ENCODE results near the gene IGF2. TPM values are rescaled to one million over a fixed set of nuclear protein-coding genes. Genes with fewer than 3 reads are reported as not detected.

IGF2 gene
- total and polyA plus RNA-seq, 10 of the 15 experiments (the other 5 are each of a cell fraction or from before 2014, with no cell fraction given): 0.41 TPM; not detected in 9

- DNase-seq (ENCODE audit: low read depth, low spot score) (no peak), ATAC-seq (no peak), FAIRE-seq (no peak)
- H3K9me3 ChIP-seq (replicated peaks; ENCODE audit: control insufficient read depth, insufficient read depth, low read length): no peaks in the 10 kb centered on the region
- WGBS (ENCODE audit: insufficient coverage, insufficient replicate concordance, low lambda C conversion rate, missing lambda C conversion rate): 32% methylated on average over 41 of the region's 45 CpGs
- no peak overlapping the region for H2AFZ ChIP-seq (ENCODE audit: control insufficient read depth, low read depth, low read length)
- no peaks in the 10 kb centered on the region for H3K79me2 ChIP-seq (ENCODE audit: control insufficient read depth, insufficient read depth, low read length)
- no peak overlapping the region for H3K27ac ChIP-seq (ENCODE audit: control insufficient read depth, insufficient read depth)
- BruUV-seq (replicated peaks): no TSS peak
- no peak overlapping the region for H3K9ac ChIP-seq (ENCODE audit: control insufficient read depth, insufficient read depth, low read length)
- ChIA-PET CTCF (interaction anchor here (0.7 to 1.9 kb wide), 2 partner anchors 18 to 251 kb away, joined by 3 to 7 read pairs; no protein-coding TSS in a partner anchor), RAD21 (ENCODE audit: unreplicated experiment) (no interaction called here), SMC1A (ENCODE audit: uncharacterized antibody, unreplicated experiment) (no interaction called here), POLR2A (no interaction called here)
- no peaks in the 10 kb centered on the region for H4K20me1 ChIP-seq (ENCODE audit: control insufficient read depth, insufficient read depth)
- no peaks in the 10 kb centered on the region for H3K36me3 ChIP-seq (ENCODE audit: control insufficient read depth in 2 of 2, insufficient read depth in 2 of 2, low read length in 1 of 2)
- no peaks in the 10 kb centered on the region for H3K27me3 ChIP-seq (replicated peaks in 1 of 2; ENCODE audit: control insufficient read depth in 2 of 2, insufficient read depth in 2 of 2, low read length in 1 of 2)
- intact Hi-C loops (cut with micrococcal nuclease; ENCODE audit: unreplicated experiment): no loop called here
- in situ Hi-C loops (cut with MboI): no loop called here
- no peak overlapping the region for H3K4me2 ChIP-seq (ENCODE audit: control insufficient read depth, insufficient read depth)
- no peak for TF ChIP-seq TCF12 (IDR thresholded peaks at IDR 0.05; ENCODE audit: low read depth, low read length)
- TF ChIP-seq, protein P1, sequence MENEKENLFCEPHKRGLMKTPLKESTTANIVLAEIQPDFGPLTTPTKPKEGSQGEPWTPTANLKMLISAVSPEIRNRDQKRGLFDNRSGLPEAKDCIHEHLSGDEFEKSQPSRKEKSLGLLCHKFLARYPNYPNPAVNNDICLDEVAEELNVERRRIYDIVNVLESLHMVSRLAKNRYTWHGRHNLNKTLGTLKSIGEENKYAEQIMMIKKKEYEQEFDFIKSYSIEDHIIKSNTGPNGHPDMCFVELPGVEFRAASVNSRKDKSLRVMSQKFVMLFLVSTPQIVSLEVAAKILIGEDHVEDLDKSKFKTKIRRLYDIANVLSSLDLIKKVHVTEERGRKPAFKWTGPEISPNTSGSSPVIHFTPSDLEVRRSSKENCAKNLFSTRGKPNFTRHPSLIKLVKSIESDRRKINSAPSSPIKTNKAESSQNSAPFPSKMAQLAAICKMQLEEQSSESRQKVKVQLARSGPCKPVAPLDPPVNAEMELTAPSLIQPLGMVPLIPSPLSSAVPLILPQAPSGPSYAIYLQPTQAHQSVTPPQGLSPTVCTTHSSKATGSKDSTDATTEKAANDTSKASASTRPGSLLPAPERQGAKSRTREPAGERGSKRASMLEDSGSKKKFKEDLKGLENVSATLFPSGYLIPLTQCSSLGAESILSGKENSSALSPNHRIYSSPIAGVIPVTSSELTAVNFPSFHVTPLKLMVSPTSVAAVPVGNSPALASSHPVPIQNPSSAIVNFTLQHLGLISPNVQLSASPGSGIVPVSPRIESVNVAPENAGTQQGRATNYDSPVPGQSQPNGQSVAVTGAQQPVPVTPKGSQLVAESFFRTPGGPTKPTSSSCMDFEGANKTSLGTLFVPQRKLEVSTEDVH (IDR thresholded peaks at IDR 0.05; ENCODE audit: low read depth, partially characterized antibody): no peak
- no peak for TF ChIP-seq BCL11A (IDR thresholded peaks at IDR 0.05; ENCODE audit: low read depth, low read length)
- TF ChIP-seq RB1 (IDR thresholded peaks at IDR 0.05; ENCODE audit: borderline replicate concordance): no peak
- TF ChIP-seq MTA2 (IDR thresholded peaks at IDR 0.05; ENCODE audit: low read depth): no peak
- no peak for TF ChIP-seq MTA3 (IDR thresholded peaks at IDR 0.05; ENCODE audit: borderline replicate concordance, low read length)
- TF ChIP-seq SMARCA5 (IDR thresholded peaks at IDR 0.05): no peak
- TF ChIP-seq LARP7 (IDR thresholded peaks at IDR 0.05): no peak
- TF ChIP-seq PAX5 (IDR thresholded peaks at IDR 0.05; ENCODE audit: borderline replicate concordance, low read depth, low read length): no peak
- TF ChIP-seq NFIC (IDR thresholded peaks at IDR 0.05; ENCODE audit: low read depth, low read length): no peak
- TF ChIP-seq EGR1 (IDR thresholded peaks at IDR 0.05; ENCODE audit: borderline replicate concordance in 1 of 2, low read depth in 2 of 2, low read length in 2 of 2): no peak
- TF ChIP-seq POU2F2 (IDR thresholded peaks at IDR 0.05; ENCODE audit: borderline replicate concordance, low read depth, low read length): no peak
- TF ChIP-seq IKZF2 (IDR thresholded peaks at IDR 0.05): no peak
- TF ChIP-seq KLF5 (IDR thresholded peaks at IDR 0.05; ENCODE audit: partially characterized antibody): no peak
- TF ChIP-seq, protein P2, sequence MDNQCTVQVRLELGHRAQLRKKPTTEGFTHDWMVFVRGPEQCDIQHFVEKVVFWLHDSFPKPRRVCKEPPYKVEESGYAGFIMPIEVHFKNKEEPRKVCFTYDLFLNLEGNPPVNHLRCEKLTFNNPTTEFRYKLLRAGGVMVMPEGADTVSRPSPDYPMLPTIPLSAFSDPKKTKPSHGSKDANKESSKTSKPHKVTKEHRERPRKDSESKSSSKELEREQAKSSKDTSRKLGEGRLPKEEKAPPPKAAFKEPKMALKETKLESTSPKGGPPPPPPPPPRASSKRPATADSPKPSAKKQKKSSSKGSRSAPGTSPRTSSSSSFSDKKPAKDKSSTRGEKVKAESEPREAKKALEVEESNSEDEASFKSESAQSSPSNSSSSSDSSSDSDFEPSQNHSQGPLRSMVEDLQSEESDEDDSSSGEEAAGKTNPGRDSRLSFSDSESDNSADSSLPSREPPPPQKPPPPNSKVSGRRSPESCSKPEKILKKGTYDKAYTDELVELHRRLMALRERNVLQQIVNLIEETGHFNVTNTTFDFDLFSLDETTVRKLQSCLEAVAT (IDR thresholded peaks at IDR 0.05): no peak
- H3K4me3 ChIP-seq: no peak overlapping the region
- no peaks in the 10 kb centered on the region for H3K4me1 ChIP-seq (ENCODE audit: control insufficient read depth, insufficient read depth, low read length)
These were observed 30.7 kb upstream of the IGF2 start for GRCh38 chr11:2169626-2170570.

Data from GM12878 (cell line).